CD14-positive monocyte (primary cell): Measurements from ENCODE around the gene CATSPERZ. TPM values are rescaled to one million over a fixed set of nuclear protein-coding genes. Genes with fewer than 3 reads are reported as not detected.

Source experiments
- DNase-seq, 3 donors: peaks; one replicate each; pipeline ENCODE4 v3.0.0-alpha.2; 2011 to 2022
- H2AFZ ChIP-seq: 2 replicates; pipeline ENCODE4 v1.6.0; 2012; ENCODE audit warnings: mild to moderate bottlenecking, low read depth, low read length, inconsistent platforms; ENCODE audit not compliant: insufficient read depth, poor library complexity, severe bottlenecking
- H3K27ac ChIP-seq, 2 donors: 1 replicate in 1 of 2; 2 replicates in 1 of 2; pipeline ENCODE4 v1.5.1; 2012 to 2013; ENCODE audit warnings: low read length in 2 of 2, control low read depth in 1 of 2, inconsistent platforms in 1 of 2, low read depth in 1 of 2, mild to moderate bottlenecking in 1 of 2
- H3K27me3 ChIP-seq, 2 donors: one replicate each; pipeline versions ENCODE4 v1.6.0 to v1.6.1; 2011 to 2013; ENCODE audit warnings: low read length in 2 of 2; ENCODE audit not compliant: control insufficient read depth in 2 of 2, insufficient read depth in 2 of 2
- H3K36me3 ChIP-seq, 2 donors: replicated peaks in 1 of 2; 1 replicate in 1 of 2; 2 replicates in 1 of 2; pipeline versions ENCODE4 v1.5.1 to v1.6.1; 2012 to 2013; ENCODE audit warnings: low read length in 2 of 2, control low read depth in 1 of 2, inconsistent platforms in 1 of 2, mild to moderate bottlenecking in 1 of 2; ENCODE audit not compliant: insufficient read depth in 2 of 2, control insufficient read depth in 1 of 2
- H3K4me1 ChIP-seq, 2 donors: 1 replicate in 1 of 2; 2 replicates in 1 of 2; pipeline versions ENCODE4 v1.5.1 to v1.6.1; 2012 to 2013; ENCODE audit warnings: low read length in 2 of 2, control low read depth in 1 of 2, inconsistent platforms in 1 of 2, mild to moderate bottlenecking in 1 of 2, moderate library complexity in 1 of 2; ENCODE audit not compliant: insufficient read depth in 2 of 2, control insufficient read depth in 1 of 2
- H3K4me2 ChIP-seq: replicated peaks from 2 replicates; pipeline ENCODE3; 2012; ENCODE audit warnings: low read length, moderate library complexity, mild to moderate bottlenecking; ENCODE audit not compliant: poor library complexity, severe bottlenecking; ENCODE audit errors: extremely low read depth
- H3K4me3 ChIP-seq, 3 experiments: fragments of 200-600 bp in 1 of 3; sonication (generic) in 1 of 3; replicated peaks in 1 of 3; 1 replicate in 2 of 3; 2 replicates in 1 of 3; pipeline ENCODE4 v1.5.1; 2011 to 2013; ENCODE audit warnings: low read length in 3 of 3, mild to moderate bottlenecking in 3 of 3, control low read depth in 2 of 3, low read depth in 2 of 3, inconsistent platforms in 1 of 3, moderate library complexity in 1 of 3
- H3K79me2 ChIP-seq: 2 replicates; pipeline ENCODE4 v1.6.0; 2012; ENCODE audit warnings: mild to moderate bottlenecking, control low read depth, inconsistent platforms, low read length, moderate library complexity; ENCODE audit not compliant: insufficient read depth
- H3K9ac ChIP-seq: 2 replicates; pipeline ENCODE4 v1.6.0; 2017; ENCODE audit warnings: low read length, mild to moderate bottlenecking; ENCODE audit not compliant: insufficient read depth, poor library complexity, severe bottlenecking
- H3K9me3 ChIP-seq, 2 donors: replicated peaks in 1 of 2; 1 replicate in 1 of 2; 2 replicates in 1 of 2; pipeline versions ENCODE4 v1.5.1 to v1.6.1; 2012 to 2013; ENCODE audit warnings: low read length in 2 of 2, control low read depth in 1 of 2; ENCODE audit not compliant: control insufficient read depth in 1 of 2, insufficient read depth in 1 of 2
- H4K20me1 ChIP-seq: 2 replicates; pipeline ENCODE4 v1.6.0; 2012; ENCODE audit warnings: mild to moderate bottlenecking, low read length, control low read depth, moderate library complexity; ENCODE audit not compliant: insufficient read depth
- H3K27ac Mint-ChIP-seq, 7 donors: one replicate each; pipeline ENCODE4 v1.8.0; 2020; ENCODE audit warnings: mild to moderate bottlenecking in 7 of 7, mixed read lengths in 7 of 7, moderate library complexity in 6 of 7, inconsistent platforms in 2 of 7
- H3K27me3 Mint-ChIP-seq, 3 donors: one replicate each; pipeline ENCODE4 v1.8.0; 2021 to 2022; ENCODE audit warnings: low read depth in 3 of 3, mild to moderate bottlenecking in 3 of 3, mixed read lengths in 3 of 3, moderate library complexity in 3 of 3, inconsistent platforms in 1 of 3
- H3K36me3 Mint-ChIP-seq, 2 donors: one replicate each; pipeline ENCODE4 v1.8.0; 2020; ENCODE audit warnings: mixed read lengths in 2 of 2, inconsistent platforms in 1 of 2, mild to moderate bottlenecking in 1 of 2
- H3K4me1 Mint-ChIP-seq: one replicate; pipeline ENCODE4 v1.8.0; 2020; ENCODE audit warnings: mild to moderate bottlenecking, mixed read lengths
- H3K4me3 Mint-ChIP-seq, 2 donors: one replicate each; pipeline ENCODE4 v1.8.0; 2020; ENCODE audit warnings: mild to moderate bottlenecking in 2 of 2, mixed read lengths in 2 of 2, moderate library complexity in 1 of 2
- H3K9me3 Mint-ChIP-seq, 7 donors: one replicate each; pipeline ENCODE4 v1.8.0; 2020 to 2022; ENCODE audit warnings: mixed read lengths in 7 of 7, mild to moderate bottlenecking in 6 of 7, moderate library complexity in 6 of 7, inconsistent platforms in 2 of 7
- WGBS: methylation state at CpG from one replicate; pipeline ENCODE4 v1.1.5; 2013; ENCODE audit warnings: missing lambda C conversion rate; ENCODE audit not compliant: insufficient coverage; 5-methylcytosine and 5-hydroxymethylcytosine counted together
- intact Hi-C, 2 donors: fragments of 100-400 bp; cut with micrococcal nuclease; formaldehyde crosslinking; loops; one replicate each; pipeline versions ENCODE4 v1.15.0 to v1.15.1; 2023
- polyA plus RNA-seq, 3 donors: library from polyadenylated mRNA; depleted of rRNA in 1 of 3; unstranded in 2 of 3; stranded (reverse) in 1 of 3; fragments of 300-500 nt in 2 of 3; fragments of >200 nt in 1 of 3; fragmentation: Illumina TruSeq in 2 of 3; gene quantifications; 1 replicate in 2 of 3; 2 replicates in 1 of 3; pipeline ENCODE4 v1.2.3, GENCODE V29; 2012 to 2021
- TF ChIP-seq, protein P1 (sequence below): fragments of 200-600 bp; IDR thresholded peaks from one replicate; pipeline ENCODE4 v1.8.0; 2022; ENCODE audit warnings: antibody characterized with exemption, mild to moderate bottlenecking

Gene CATSPERZ
- polyA plus RNA-seq, 3 donors = not detected

DNA sequence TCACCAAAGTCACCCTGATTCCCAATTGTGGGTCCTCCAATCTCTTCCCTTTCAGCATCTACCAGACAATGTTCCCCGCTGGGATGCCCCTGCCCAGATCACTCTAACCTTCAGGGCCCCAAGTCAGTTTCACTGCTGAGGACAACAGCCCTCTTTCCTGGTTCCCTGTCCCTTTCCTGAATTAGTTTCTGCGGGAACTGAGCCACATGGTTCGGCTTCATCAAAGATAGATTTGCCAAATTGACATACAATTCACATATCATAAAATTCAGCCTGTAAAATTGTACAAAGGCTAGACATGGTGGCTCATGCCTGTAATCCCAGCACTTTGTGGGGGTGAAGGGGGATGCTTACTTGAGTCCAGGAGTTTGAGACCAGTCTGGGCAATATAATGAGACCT is 27.8 kb downstream of the CATSPERZ start:
- H3K27me3 Mint-ChIP-seq = peaks cover 0 to 9% (median 0%) of the 10 kb centered on the region in 3 donors

DNA sequence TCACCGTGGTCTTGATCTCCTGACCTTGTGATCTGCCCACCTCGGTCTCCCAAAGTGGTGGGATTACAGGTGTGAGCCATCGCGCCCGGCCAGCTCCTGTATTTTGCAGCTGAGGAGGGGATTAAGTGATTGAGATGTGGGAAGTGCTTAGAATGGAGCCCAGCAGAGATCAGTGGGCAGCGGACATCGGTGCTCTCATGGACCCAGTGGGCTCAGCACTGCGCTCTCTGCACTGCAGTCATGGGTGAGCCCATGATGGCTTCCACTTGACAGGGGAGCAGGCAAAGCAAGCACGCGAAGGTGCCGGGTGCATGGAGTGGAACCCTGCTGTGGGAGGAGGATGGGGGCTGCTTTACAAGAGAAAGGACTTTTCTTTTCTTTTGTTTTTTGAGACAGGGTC is 30.7 kb downstream of the CATSPERZ start:
- peaks cover 0 to 7% (median 3%) of the 10 kb centered on the region in 7 donors for H3K9me3 Mint-ChIP-seq
- H3K4me3 ChIP-seq = no peak overlapping the region
- no peak overlapping the region for H2AFZ ChIP-seq
- peaks cover 37% of the 10 kb centered on the region for H3K4me1 Mint-ChIP-seq
- H3K36me3 ChIP-seq = no peaks in the 10 kb centered on the region
- peak overlapping the region in 4 of 7 donors; percentile 30 to 89 (median 81) for H3K27ac Mint-ChIP-seq
- WGBS = 92% methylated on average over 10 of the region's 11 CpGs
- H3K4me3 Mint-ChIP-seq = no peak overlapping the region
- H3K9me3 ChIP-seq = no peaks in the 10 kb centered on the region
- no peak overlapping the region for H3K9ac ChIP-seq
- no peak for DNase-seq
- H3K27me3 ChIP-seq = no peaks in the 10 kb centered on the region
- H3K4me1 ChIP-seq = peaks cover 32 to 37% of the 10 kb centered on the region in 2 donors
- no peak overlapping the region for H3K4me2 ChIP-seq
- peaks cover 2 to 8% of the 10 kb centered on the region in 2 donors for H3K36me3 Mint-ChIP-seq
- H3K27me3 Mint-ChIP-seq = peaks cover 0 to 8% (median 0%) of the 10 kb centered on the region in 3 donors
- no peaks in the 10 kb centered on the region for H4K20me1 ChIP-seq
- H3K27ac ChIP-seq = no peak overlapping the region
- TF ChIP-seq, protein P1, sequence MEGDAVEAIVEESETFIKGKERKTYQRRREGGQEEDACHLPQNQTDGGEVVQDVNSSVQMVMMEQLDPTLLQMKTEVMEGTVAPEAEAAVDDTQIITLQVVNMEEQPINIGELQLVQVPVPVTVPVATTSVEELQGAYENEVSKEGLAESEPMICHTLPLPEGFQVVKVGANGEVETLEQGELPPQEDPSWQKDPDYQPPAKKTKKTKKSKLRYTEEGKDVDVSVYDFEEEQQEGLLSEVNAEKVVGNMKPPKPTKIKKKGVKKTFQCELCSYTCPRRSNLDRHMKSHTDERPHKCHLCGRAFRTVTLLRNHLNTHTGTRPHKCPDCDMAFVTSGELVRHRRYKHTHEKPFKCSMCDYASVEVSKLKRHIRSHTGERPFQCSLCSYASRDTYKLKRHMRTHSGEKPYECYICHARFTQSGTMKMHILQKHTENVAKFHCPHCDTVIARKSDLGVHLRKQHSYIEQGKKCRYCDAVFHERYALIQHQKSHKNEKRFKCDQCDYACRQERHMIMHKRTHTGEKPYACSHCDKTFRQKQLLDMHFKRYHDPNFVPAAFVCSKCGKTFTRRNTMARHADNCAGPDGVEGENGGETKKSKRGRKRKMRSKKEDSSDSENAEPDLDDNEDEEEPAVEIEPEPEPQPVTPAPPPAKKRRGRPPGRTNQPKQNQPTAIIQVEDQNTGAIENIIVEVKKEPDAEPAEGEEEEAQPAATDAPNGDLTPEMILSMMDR = no peak
- intact Hi-C loops = no loop called here
- no peaks in the 10 kb centered on the region for H3K79me2 ChIP-seq

More for the DNA sequence above, 27.8 kb downstream of the CATSPERZ start:
- Histone ChIP-seq H3K79me2 (no peaks in the 10 kb centered on the region), H4K20me1 (no peaks in the 10 kb centered on the region), H2AFZ (no peak overlapping the region), H3K9ac (no peak overlapping the region), H3K4me2 (no peak overlapping the region), H3K4me3 (no peak overlapping the region), H3K9me3 (no peaks in the 10 kb centered on the region), H3K27me3 (no peaks in the 10 kb centered on the region), H3K27ac (no peak overlapping the region), H3K4me1 (peaks cover 19 to 22% of the 10 kb centered on the region in 2 donors), H3K36me3 (peaks cover under 1 to 3% of the 10 kb centered on the region in 2 donors)
- peak overlapping the region in 1 of 7 donors; percentile 42 for H3K27ac Mint-ChIP-seq
- peaks cover 0 to 7% (median 3%) of the 10 kb centered on the region in 7 donors for H3K9me3 Mint-ChIP-seq
- H3K4me1 Mint-ChIP-seq = peaks cover 24% of the 10 kb centered on the region
- intact Hi-C loops = no loop called here
- no peak overlapping the region for H3K4me3 Mint-ChIP-seq
- 100% methylated on average over 1 of the region's 3 CpGs for WGBS
- TF ChIP-seq, protein P1 = no peak
- DNase-seq = no peak
- peaks cover 0 to 7% of the 10 kb centered on the region in 2 donors for H3K36me3 Mint-ChIP-seq
